PC-3 (cell line): Measurements from ENCODE around the gene CCPG1. TPM values are rescaled to one million over a fixed set of nuclear protein-coding genes. Genes with fewer than 3 reads are reported as not detected.
A peak's percentile ranks its signal among the peaks of the same experiment; 100 is the strongest.

ENCODE experiments used
- ATAC-seq: fragments of 200-7000 bp; cut with Tn5 transposase; 2 replicates; pipeline ENCODE4 v1.9.1; 2020; ENCODE audit warnings: mild to moderate bottlenecking, moderate library complexity
- BruUV-seq: library from RNA; stranded (reverse); fragments of 400-500 nt; replicated peaks from 2 replicates; lab custom pipeline; 2021; lab: Mats Ljungman, UMichigan
- CTCF ChIA-PET: fragments of 300-600 bp; sonication (Branson Sonifier 250); formaldehyde crosslinking; loops from one replicate; lab custom pipeline; 2022; ENCODE audit warnings: antibody characterized with exemption; lab: Charles Lee
- POLR2A ChIA-PET: fragments of 300-600 bp; sonication (Branson Sonifier 250); formaldehyde crosslinking; loops from one replicate; lab custom pipeline; 2022; ENCODE audit warnings: antibody characterized with exemption; ENCODE audit not compliant: unreplicated experiment; lab: Charles Lee
- DNase-seq: peaks from one replicate; pipeline ENCODE4 v3.0.0-alpha.2; 2015
- H2AFZ ChIP-seq: fragments of 300-600 bp; sonication (generic); 2 replicates; pipeline ENCODE4 v1.6.0; 2016; ENCODE audit warnings: antibody characterized with exemption, low read length
- H3F3A ChIP-seq: fragments of 300-600 bp; sonication (generic); one replicate; pipeline ENCODE4 v1.6.0; 2017; ENCODE audit warnings: antibody characterized with exemption, low read length, control low read depth, mild to moderate bottlenecking; ENCODE audit not compliant: unreplicated experiment
- H3K27ac ChIP-seq: fragments of 300-600 bp; sonication (generic); 2 replicates; pipeline ENCODE4 v1.5.1; 2016; ENCODE audit warnings: mild to moderate bottlenecking, low read length
- H3K27me3 ChIP-seq: fragments of 300-600 bp; sonication (generic); 2 replicates; pipeline ENCODE4 v1.6.1; 2016; ENCODE audit warnings: low read length, mixed read lengths
- H3K36me3 ChIP-seq: fragments of 300-600 bp; sonication (generic); 2 replicates; pipeline ENCODE4 v1.6.1; 2016; ENCODE audit warnings: low read depth, mixed run types, low read length, mixed read lengths
- H3K4me1 ChIP-seq: fragments of 300-600 bp; sonication (generic); 2 replicates; pipeline ENCODE4 v1.5.1; 2016; ENCODE audit warnings: low read length; ENCODE audit not compliant: insufficient read depth
- H3K4me2 ChIP-seq: fragments of 300-600 bp; sonication (generic); 2 replicates; pipeline ENCODE4 v1.6.0; 2016; ENCODE audit warnings: low read length
- H3K4me3 ChIP-seq: fragments of 300-600 bp; sonication (generic); 2 replicates; pipeline ENCODE4 v1.5.1; 2016; ENCODE audit warnings: mild to moderate bottlenecking, low read length, mixed read lengths
- H3K79me2 ChIP-seq: fragments of 300-600 bp; sonication (generic); 2 replicates; pipeline ENCODE4 v1.6.1; 2017; ENCODE audit warnings: low read length, mixed read lengths
- H3K9ac ChIP-seq: fragments of 300-600 bp; sonication (generic); 2 replicates; pipeline ENCODE4 v1.6.0; 2016; ENCODE audit warnings: mild to moderate bottlenecking, low read length
- H3K9me2 ChIP-seq: fragments of 300-600 bp; sonication (generic); replicated peaks from 2 replicates; pipeline ENCODE4 v1.6.1; 2016; ENCODE audit warnings: mixed run types, low read length, mixed read lengths
- H3K9me3 ChIP-seq: fragments of 300-600 bp; sonication (generic); 2 replicates; pipeline ENCODE4 v1.6.1; 2016; ENCODE audit warnings: low read length, mixed read lengths
- H4K20me1 ChIP-seq: fragments of 300-600 bp; sonication (generic); 2 replicates; pipeline ENCODE4 v1.6.1; 2016; ENCODE audit warnings: low read length, mixed read lengths
- CTCF ChIP-seq: fragments of 300-600 bp; sonication (generic); conservative IDR thresholded peaks from 2 replicates; pipeline ENCODE4 v1.5.1; 2017; ENCODE audit warnings: antibody characterized with exemption, low read depth, mild to moderate bottlenecking, low read length
- EZH2 ChIP-seq: fragments of 300-600 bp; sonication (generic); IDR thresholded peaks from one replicate; pipeline ENCODE4 v1.6.1; 2017; ENCODE audit warnings: antibody characterized with exemption, mild to moderate bottlenecking, low read length; ENCODE audit not compliant: unreplicated experiment
- EZH2phosphoT487 ChIP-seq: fragments of 300-600 bp; sonication (generic); IDR thresholded peaks from 2 replicates; pipeline ENCODE4 v1.6.1; 2018; ENCODE audit warnings: mild to moderate bottlenecking, antibody characterized with exemption, low read length, borderline replicate concordance
- intact Hi-C: fragments of 100-400 bp; cut with micrococcal nuclease; formaldehyde crosslinking; loops from 2 replicates; pipeline ENCODE4 v1.9.0; 2023
- total RNA-seq: library from RNA; depleted of rRNA; stranded (reverse); fragments of >200 nt; gene quantifications from 2 replicates; pipeline ENCODE4 v1.2.3, GENCODE V29; 2014

Gene CCPG1
- total RNA-seq, 1 experiment from 2014 or later = 7.8 TPM

- ATAC-seq = peak; percentile 73
- POLR2A ChIA-PET = no interaction called here
- H4K20me1 ChIP-seq = no peaks in the 10 kb centered on the region
- H3K79me2 ChIP-seq = no peaks in the 10 kb centered on the region
- TF ChIP-seq EZH2phosphoT487 (no peak), EZH2 (no peak), CTCF (no peak)
- intact Hi-C loops = no loop called here
- H3K4me1 ChIP-seq = peaks cover 20% of the 10 kb centered on the region
- H3K27me3 ChIP-seq = no peaks in the 10 kb centered on the region
- no peaks in the 10 kb centered on the region for H3F3A ChIP-seq
- no TSS peak for BruUV-seq
- H3K9me3 ChIP-seq = no peaks in the 10 kb centered on the region
- peak overlapping the region; percentile 95 for H3K27ac ChIP-seq
- H3K4me3 ChIP-seq = no peak overlapping the region
- H3K36me3 ChIP-seq = 0 out of 2 replicates have a peak, but pooled peaks cover 6% of the 10 kb centered on the region
- H2AFZ ChIP-seq = no peak overlapping the region
- peak; percentile 85 for DNase-seq
- peak overlapping the region; percentile 65 for H3K9ac ChIP-seq
- H3K4me2 ChIP-seq = peak overlapping the region; percentile 27
- no peaks in the 10 kb centered on the region for H3K9me2 ChIP-seq
- CTCF ChIA-PET = no interaction called here
Observed at GRCh38 chr15:55334997-55335396, 73.2 kb downstream of the CCPG1 start.

GRCh38 chr15:55334371-55334770 is 73.8 kb downstream of the CCPG1 start:
- CTCF ChIA-PET = no interaction called here
- no TSS peak for BruUV-seq
- no peaks in the 10 kb centered on the region for H3K9me2 ChIP-seq

More at GRCh38 chr15:55334371-55334770, 73.8 kb downstream of the CCPG1 start:
- DNase-seq (peak; percentile 77), ATAC-seq (peak; percentile 96)
- Histone ChIP-seq H2AFZ (no peak overlapping the region), H3K4me1 (peaks cover 20% of the 10 kb centered on the region), H3K9ac (peak overlapping the region; percentile 65), H3F3A (no peaks in the 10 kb centered on the region), H3K79me2 (no peaks in the 10 kb centered on the region), H3K4me3 (no peak overlapping the region), H3K27me3 (no peaks in the 10 kb centered on the region), H4K20me1 (no peaks in the 10 kb centered on the region), H3K27ac (peak overlapping the region; percentile 95), H3K4me2 (peak overlapping the region; percentile 27), H3K36me3 (0 out of 2 replicates have a peak, but pooled peaks cover 2% of the 10 kb centered on the region), H3K9me3 (no peaks in the 10 kb centered on the region)
- POLR2A ChIA-PET = no interaction called here
- TF ChIP-seq EZH2 = no peak
- no peak for TF ChIP-seq EZH2phosphoT487
- no peak for TF ChIP-seq CTCF
- intact Hi-C loops = no loop called here
